Glutamatergic neuron (in vitro differentiated cells): ENCODE measurements around the gene ME3. TPM values are rescaled to one million over a fixed set of nuclear protein-coding genes. Genes with fewer than 3 reads are reported as not detected.

ENCODE experiments used
- DNase-seq: peaks from one replicate; pipeline ENCODE4 v3.0.0; 2022
- H3K27ac Mint-ChIP-seq: one replicate; pipeline ENCODE4 v1.8.0; 2020; ENCODE audit warnings: mild to moderate bottlenecking, mixed read lengths, inconsistent platforms; ENCODE audit not compliant: unreplicated experiment
- H3K27me3 Mint-ChIP-seq: one replicate; pipeline ENCODE4 v1.8.0; 2020; ENCODE audit warnings: mild to moderate bottlenecking, moderate library complexity, mixed read lengths, inconsistent platforms; ENCODE audit not compliant: unreplicated experiment
- H3K36me3 Mint-ChIP-seq: one replicate; pipeline ENCODE4 v1.8.0; 2020; ENCODE audit warnings: mild to moderate bottlenecking, mixed read lengths, inconsistent platforms; ENCODE audit not compliant: unreplicated experiment
- H3K4me1 Mint-ChIP-seq: one replicate; pipeline ENCODE4 v1.8.0; 2020; ENCODE audit warnings: mild to moderate bottlenecking, low read depth, mixed read lengths, inconsistent platforms; ENCODE audit not compliant: unreplicated experiment
- H3K4me3 Mint-ChIP-seq: one replicate; pipeline ENCODE4 v1.8.0; 2020; ENCODE audit warnings: mild to moderate bottlenecking, mixed read lengths, inconsistent platforms; ENCODE audit not compliant: unreplicated experiment
- H3K9me3 Mint-ChIP-seq: one replicate; pipeline ENCODE4 v1.8.0; 2020; ENCODE audit warnings: mild to moderate bottlenecking, moderate library complexity, mixed read lengths, inconsistent platforms; ENCODE audit not compliant: unreplicated experiment
- CTCF ChIP-seq: fragments of 200-600 bp; sonication (generic); IDR thresholded peaks from one replicate; pipeline ENCODE4 v1.5.0; 2021; ENCODE audit not compliant: partially characterized antibody, unreplicated experiment
- total RNA-seq: library from RNA; stranded (reverse); fragmentation: NEBNext Ultra II Directional; extraction: Animal tissue kit (Norgen Biotek cat#: 25700); gene quantifications from one replicate; pipeline ENCODE4 v1.2.1, GENCODE V29; 2021; ENCODE audit not compliant: unreplicated experiment

ME3 gene
- total RNA-seq, 1 donor from 2014 or later: 12.4 TPM

- Mint-ChIP-seq H3K4me3 (no peak overlapping the region), H3K27ac (no peak overlapping the region), H3K36me3 (no peaks in the 10 kb centered on the region), H3K9me3 (no peaks in the 10 kb centered on the region), H3K4me1 (no peaks in the 10 kb centered on the region), H3K27me3 (peaks cover 1% of the 10 kb centered on the region)
- TF ChIP-seq CTCF: no peak
- no peak for DNase-seq
Measured at GRCh38 chr11:86519064-86519911, 153.1 kb downstream of the ME3 start.

GRCh38 chr11:86518211-86518610 is 154.2 kb downstream of the ME3 start:
- no peak for DNase-seq
- H3K36me3 Mint-ChIP-seq: no peaks in the 10 kb centered on the region
- H3K4me3 Mint-ChIP-seq: no peak overlapping the region
- no peaks in the 10 kb centered on the region for H3K4me1 Mint-ChIP-seq
- H3K9me3 Mint-ChIP-seq: no peaks in the 10 kb centered on the region
- no peak for TF ChIP-seq CTCF
- peaks cover 1% of the 10 kb centered on the region for H3K27me3 Mint-ChIP-seq
- no peak overlapping the region for H3K27ac Mint-ChIP-seq

- Mint-ChIP-seq H3K4me1 (no peaks in the 10 kb centered on the region), H3K9me3 (no peaks in the 10 kb centered on the region), H3K4me3 (no peak overlapping the region), H3K36me3 (no peaks in the 10 kb centered on the region), H3K27ac (no peak overlapping the region), H3K27me3 (peaks cover 1% of the 10 kb centered on the region)
- no peak for TF ChIP-seq CTCF
- no peak for DNase-seq
Measured at GRCh38 chr11:86517557-86517956, 154.9 kb downstream of the ME3 start.

- H3K4me1 Mint-ChIP-seq: no peaks in the 10 kb centered on the region
- no peaks in the 10 kb centered on the region for H3K36me3 Mint-ChIP-seq
- no peaks in the 10 kb centered on the region for H3K9me3 Mint-ChIP-seq
- no peak for DNase-seq
- H3K27me3 Mint-ChIP-seq: peaks cover 1% of the 10 kb centered on the region
- H3K4me3 Mint-ChIP-seq: no peak overlapping the region
- no peak overlapping the region for H3K27ac Mint-ChIP-seq
- TF ChIP-seq CTCF: no peak
Measured at GRCh38 chr11:86515297-86516094, 156.9 kb downstream of the ME3 start.

- peaks cover 1% of the 10 kb centered on the region for H3K27me3 Mint-ChIP-seq
- H3K9me3 Mint-ChIP-seq: no peaks in the 10 kb centered on the region
- H3K36me3 Mint-ChIP-seq: no peaks in the 10 kb centered on the region
- DNase-seq: no peak
- H3K4me3 Mint-ChIP-seq: no peak overlapping the region
- no peak overlapping the region for H3K27ac Mint-ChIP-seq
- no peaks in the 10 kb centered on the region for H3K4me1 Mint-ChIP-seq
- no peak for TF ChIP-seq CTCF
Measured at GRCh38 chr11:86514453-86514852, 158.0 kb downstream of the ME3 start.
